B cell (primary cell): Measurements from ENCODE around the gene FREM2. TPM values are rescaled to one million over a fixed set of nuclear protein-coding genes. Genes with fewer than 3 reads are reported as not detected.

ENCODE experiments used
- ATAC-seq: fragments of 200-7000 bp; cut with Tn5 transposase; one replicate; pipeline ENCODE4 v1.10.0; 2021; ENCODE audit warnings: low read depth, mild to moderate bottlenecking, moderate number of reproducible peaks, moderate library complexity
- CTCF ChIA-PET: fragments of 350-600 bp; sonication (Branson Sonifier 250); formaldehyde crosslinking; loops from one replicate; lab custom pipeline; 2021; ENCODE audit warnings: antibody characterized with exemption, inconsistent platforms; lab: Charles Lee
- POLR2A ChIA-PET: fragments of 350-600 bp; sonication (Branson Sonifier 250); formaldehyde crosslinking; loops from one replicate; lab custom pipeline; 2021; ENCODE audit warnings: antibody characterized with exemption; lab: Charles Lee
- DNase-seq: peaks from one replicate; pipeline ENCODE4 v3.0.0; 2013
- H2AFZ ChIP-seq: 2 replicates; pipeline ENCODE4 v1.6.1; 2012; ENCODE audit warnings: mild to moderate bottlenecking, low read depth, low read length; ENCODE audit not compliant: insufficient read depth, poor library complexity, severe bottlenecking
- H3K27ac ChIP-seq, 2 donors: 1 replicate in 1 of 2; 2 replicates in 1 of 2; pipeline ENCODE4 v1.5.1; 2012 to 2013; ENCODE audit warnings: low read length in 2 of 2, mild to moderate bottlenecking in 2 of 2, moderate library complexity in 1 of 2
- H3K27me3 ChIP-seq, 4 experiments: fragments of 200-600 bp in 1 of 4; sonication (generic) in 1 of 4; replicated peaks in 1 of 4; 1 replicate in 2 of 4; 2 replicates in 2 of 4; pipeline versions ENCODE4 v1.6.1 to v1.7.0; 2013 to 2016; ENCODE audit warnings: low read length in 3 of 4, mild to moderate bottlenecking in 2 of 4, mixed read lengths in 1 of 4, moderate library complexity in 1 of 4; ENCODE audit not compliant: insufficient read depth in 4 of 4, control insufficient read depth in 3 of 4; ENCODE audit errors: control extremely low read depth in 1 of 4
- H3K36me3 ChIP-seq, 2 experiments: replicated peaks in 1 of 2; 1 replicate in 1 of 2; 2 replicates in 1 of 2; pipeline versions ENCODE4 v1.6.1 to v1.7.1; 2013; ENCODE audit warnings: low read length in 1 of 2; ENCODE audit not compliant: insufficient read depth in 2 of 2, control insufficient read depth in 1 of 2; ENCODE audit errors: control extremely low read depth in 1 of 2, extremely low read depth in 1 of 2
- H3K4me1 ChIP-seq, 2 donors: fragments of 200-600 bp in 1 of 2; sonication (generic) in 1 of 2; 1 replicate in 1 of 2; 2 replicates in 1 of 2; pipeline versions ENCODE4 v1.5.1 to v1.6.1; 2013 to 2017; ENCODE audit warnings: low read length in 2 of 2; ENCODE audit not compliant: control insufficient read depth in 2 of 2, insufficient read depth in 2 of 2
- H3K4me2 ChIP-seq: replicated peaks from 2 replicates; pipeline ENCODE3; 2012; ENCODE audit warnings: mild to moderate bottlenecking, low read depth, low read length; ENCODE audit not compliant: poor library complexity, severe bottlenecking
- H3K4me3 ChIP-seq, 5 experiments: fragments of 200-600 bp in 1 of 5; sonication (generic) in 1 of 5; 1 replicate in 3 of 5; 2 replicates in 2 of 5; pipeline versions ENCODE4 v1.5.1 to v1.7.0; 2011 to 2016; ENCODE audit warnings: low read length in 4 of 5, mild to moderate bottlenecking in 4 of 5, low read depth in 2 of 5, control low read depth in 1 of 5, moderate library complexity in 1 of 5; ENCODE audit not compliant: insufficient read depth in 1 of 5; ENCODE audit errors: control extremely low read depth in 1 of 5, extremely low read depth in 1 of 5
- H3K79me2 ChIP-seq: fragments of 200-600 bp; sonication (generic); one replicate; pipeline ENCODE4 v1.6.0; 2016; ENCODE audit warnings: low read length; ENCODE audit not compliant: control insufficient read depth, insufficient read depth
- H3K9ac ChIP-seq: fragments of 200-600 bp; sonication (generic); 2 replicates; pipeline ENCODE4 v1.6.1; 2017; ENCODE audit warnings: mild to moderate bottlenecking, low read length, moderate library complexity
- H3K9me3 ChIP-seq, 3 donors: one replicate each; pipeline versions ENCODE4 v1.6.1 to v1.7.1; 2013; ENCODE audit warnings: low read length in 2 of 3; ENCODE audit not compliant: control insufficient read depth in 2 of 3, insufficient read depth in 1 of 3; ENCODE audit errors: control extremely low read depth in 1 of 3
- H4K20me1 ChIP-seq: 2 replicates; pipeline ENCODE4 v1.6.0; 2012; ENCODE audit warnings: mild to moderate bottlenecking, low read length; ENCODE audit not compliant: insufficient read depth, control insufficient read depth, poor library complexity, severe bottlenecking
- H3K27ac Mint-ChIP-seq: one replicate; pipeline ENCODE4 v1.8.0; 2021; ENCODE audit warnings: mixed read lengths
- H3K27me3 Mint-ChIP-seq: one replicate; pipeline ENCODE4 v1.8.0; 2021; ENCODE audit warnings: mixed read lengths
- H3K4me1 Mint-ChIP-seq: one replicate; pipeline ENCODE4 v1.8.0; 2021; ENCODE audit warnings: mixed read lengths
- H3K4me3 Mint-ChIP-seq: one replicate; pipeline ENCODE4 v1.8.0; 2021; ENCODE audit warnings: mixed read lengths
- H3K9me3 Mint-ChIP-seq: one replicate; pipeline ENCODE4 v1.8.0; 2022; ENCODE audit warnings: mixed read lengths; ENCODE audit not compliant: insufficient read depth
- CTCF ChIP-seq: fragments of 200-600 bp; IDR thresholded peaks from one replicate; pipeline ENCODE4 v1.8.0; 2022; ENCODE audit warnings: antibody characterized with exemption, mild to moderate bottlenecking
- EZH2 ChIP-seq: IDR thresholded peaks from 2 replicates; pipeline ENCODE4 v1.6.1; 2012; ENCODE audit warnings: borderline replicate concordance, low read depth, mild to moderate bottlenecking, moderate library complexity, low read length; ENCODE audit not compliant: insufficient read depth, poor library complexity, severe bottlenecking
- WGBS: methylation state at CpG from one replicate; pipeline ENCODE4 v1.1.5; 2013; ENCODE audit warnings: missing lambda C conversion rate; ENCODE audit not compliant: insufficient coverage; 5-methylcytosine and 5-hydroxymethylcytosine counted together
- intact Hi-C: fragments of 100-400 bp; cut with micrococcal nuclease; formaldehyde crosslinking; loops from one replicate; pipeline ENCODE4 v1.10.0; 2022
- polyA plus RNA-seq: library from polyadenylated mRNA; depleted of rRNA; stranded (reverse); fragments of >200 nt; gene quantifications from 2 replicates; pipeline ENCODE4 v1.2.3, GENCODE V29; 2012
- total RNA-seq, 2 donors: library from RNA; stranded (reverse); fragments of 120-200 nt in 1 of 2; gene quantifications; 1 replicate in 1 of 2; 2 replicates in 1 of 2; pipeline versions ENCODE4 v1.2.3 to v1.2.4, GENCODE V29; 2013 to 2022

The FREM2 gene
- total and polyA plus RNA-seq, 2 donors (not counting 1 experiment from before 2014, with no cell fraction given): not detected

- H3K4me3 Mint-ChIP-seq: no peak overlapping the region
- no peak overlapping the region for H3K27ac Mint-ChIP-seq
- H3K27me3 Mint-ChIP-seq: no peaks in the 10 kb centered on the region
- Histone ChIP-seq H2AFZ (no peak overlapping the region), H3K27me3 (no peaks in the 10 kb centered on the region), H3K9ac (no peak overlapping the region), H3K4me3 (no peak overlapping the region), H4K20me1 (no peaks in the 10 kb centered on the region), H3K4me1 (no peaks in the 10 kb centered on the region), H3K36me3 (no peaks in the 10 kb centered on the region), H3K9me3 (no peaks in the 10 kb centered on the region), H3K27ac (no peak overlapping the region), H3K79me2 (no peaks in the 10 kb centered on the region), H3K4me2 (no peak overlapping the region)
- ATAC-seq (no peak), DNase-seq (no peak)
- WGBS: no CpG with 5 or more reads among the region's 2 CpGs
- ChIA-PET POLR2A (no interaction called here), CTCF (no interaction called here)
- TF ChIP-seq CTCF (no peak), EZH2 (no peak)
- no peaks in the 10 kb centered on the region for H3K4me1 Mint-ChIP-seq
- no peaks in the 10 kb centered on the region for H3K9me3 Mint-ChIP-seq
- intact Hi-C loops: no loop called here
These were observed 15.8 kb downstream of the FREM2 start for GRCh38 chr13:38702669-38703068.

GRCh38 chr13:38703255-38703654 lies 16.4 kb downstream of the FREM2 start:
- POLR2A ChIA-PET: no interaction called here
- no CpG with 5 or more reads among the region's 1 CpG for WGBS
- no peaks in the 10 kb centered on the region for H3K27me3 Mint-ChIP-seq

More at GRCh38 chr13:38703255-38703654, 16.4 kb downstream of the FREM2 start:
- CTCF ChIA-PET: no interaction called here
- Mint-ChIP-seq H3K4me1 (no peaks in the 10 kb centered on the region), H3K27ac (no peak overlapping the region), H3K4me3 (no peak overlapping the region), H3K9me3 (no peaks in the 10 kb centered on the region)
- DNase-seq: no peak
- no peaks in the 10 kb centered on the region for H3K4me1 ChIP-seq
- intact Hi-C loops: no loop called here
- TF ChIP-seq EZH2 (no peak), CTCF (no peak)
- H3K27ac ChIP-seq: no peak overlapping the region
- ATAC-seq: no peak
- H3K9ac ChIP-seq: no peak overlapping the region
- H3K4me2 ChIP-seq: no peak overlapping the region
- no peak overlapping the region for H2AFZ ChIP-seq
- no peaks in the 10 kb centered on the region for H3K27me3 ChIP-seq
- no peaks in the 10 kb centered on the region for H3K36me3 ChIP-seq
- H4K20me1 ChIP-seq: no peaks in the 10 kb centered on the region
- no peaks in the 10 kb centered on the region for H3K9me3 ChIP-seq
- H3K79me2 ChIP-seq: no peaks in the 10 kb centered on the region
- no peak overlapping the region for H3K4me3 ChIP-seq
